Natural killer cell (primary cell): ENCODE measurements around the gene ITIH3. TPM values are rescaled to one million over a fixed set of nuclear protein-coding genes. Genes with fewer than 3 reads are reported as not detected.

Experiments
- ATAC-seq, 3 donors: fragments of 150-1000 bp in 2 of 3; fragments of 200-7000 bp in 1 of 3; cut with Tn5 transposase; 1 replicate in 1 of 3; 2 replicates in 2 of 3; pipeline ENCODE4 v1.10.0; 2021; ENCODE audit warnings: mild to moderate bottlenecking in 2 of 3, moderate library complexity in 2 of 3
- DNase-seq, 2 donors: peaks; one replicate each; pipeline versions ENCODE4 v3.0.0 to v3.0.0-alpha.2; 2013 to 2021; ENCODE audit warnings: mixed read lengths in 1 of 2
- H3K27ac ChIP-seq: one replicate; pipeline ENCODE4 v1.5.1; 2013; ENCODE audit warnings: mild to moderate bottlenecking, low read length
- H3K27me3 ChIP-seq: one replicate; pipeline ENCODE4 v1.6.1; 2013; ENCODE audit warnings: low read length; ENCODE audit not compliant: control insufficient read depth, insufficient read depth
- H3K36me3 ChIP-seq: one replicate; pipeline ENCODE4 v1.6.1; 2013; ENCODE audit warnings: low read length; ENCODE audit not compliant: control insufficient read depth, insufficient read depth
- H3K4me1 ChIP-seq: one replicate; pipeline ENCODE4 v1.6.1; 2013; ENCODE audit warnings: low read length; ENCODE audit not compliant: control insufficient read depth, insufficient read depth
- H3K4me3 ChIP-seq: one replicate; pipeline ENCODE4 v1.5.1; 2013; ENCODE audit warnings: low read length
- H3K9me3 ChIP-seq: one replicate; pipeline ENCODE4 v1.6.1; 2013; ENCODE audit warnings: low read length; ENCODE audit not compliant: control insufficient read depth, insufficient read depth
- H3K27ac Mint-ChIP-seq, 2 donors: one replicate each; pipeline ENCODE4 v1.8.0; 2022; ENCODE audit warnings: mild to moderate bottlenecking in 2 of 2, mixed read lengths in 2 of 2, moderate library complexity in 1 of 2
- H3K27me3 Mint-ChIP-seq, 2 donors: one replicate each; pipeline ENCODE4 v1.8.0; 2022; ENCODE audit warnings: low read depth in 2 of 2, mixed read lengths in 2 of 2
- H3K36me3 Mint-ChIP-seq: one replicate; pipeline ENCODE4 v1.8.0; 2022; ENCODE audit warnings: mixed read lengths
- H3K4me1 Mint-ChIP-seq, 2 donors: one replicate each; pipeline ENCODE4 v1.8.0; 2022; ENCODE audit warnings: mixed read lengths in 2 of 2
- H3K4me3 Mint-ChIP-seq: one replicate; pipeline ENCODE4 v1.8.0; 2022; ENCODE audit warnings: mild to moderate bottlenecking, moderate library complexity, mixed read lengths
- H3K9me3 Mint-ChIP-seq, 2 donors: one replicate each; pipeline ENCODE4 v1.8.0; 2022; ENCODE audit warnings: mixed read lengths in 2 of 2
- CTCF ChIP-seq: fragments of 200-600 bp; IDR thresholded peaks from one replicate; pipeline ENCODE4 v1.8.0; 2022; ENCODE audit warnings: antibody characterized with exemption
- WGBS: methylation state at CpG from one replicate; pipeline ENCODE4 v1.1.7; 2013; ENCODE audit warnings: missing lambda C conversion rate; ENCODE audit not compliant: insufficient coverage; 5-methylcytosine and 5-hydroxymethylcytosine counted together
- intact Hi-C: fragments of 100-400 bp; cut with micrococcal nuclease; formaldehyde crosslinking; loops from one replicate; pipeline ENCODE4 v1.14.2; 2022
- total RNA-seq, 4 donors: library from RNA; stranded (reverse); fragments of 120-200 nt in 1 of 4; gene quantifications; one replicate each; pipeline versions ENCODE4 v1.2.3 to v1.2.4, GENCODE V29; 2013 to 2022

Gene ITIH3
- total RNA-seq, 3 donors from 2014 or later (not counting 1 experiment from before 2014, with no cell fraction given): not detected

DNA sequence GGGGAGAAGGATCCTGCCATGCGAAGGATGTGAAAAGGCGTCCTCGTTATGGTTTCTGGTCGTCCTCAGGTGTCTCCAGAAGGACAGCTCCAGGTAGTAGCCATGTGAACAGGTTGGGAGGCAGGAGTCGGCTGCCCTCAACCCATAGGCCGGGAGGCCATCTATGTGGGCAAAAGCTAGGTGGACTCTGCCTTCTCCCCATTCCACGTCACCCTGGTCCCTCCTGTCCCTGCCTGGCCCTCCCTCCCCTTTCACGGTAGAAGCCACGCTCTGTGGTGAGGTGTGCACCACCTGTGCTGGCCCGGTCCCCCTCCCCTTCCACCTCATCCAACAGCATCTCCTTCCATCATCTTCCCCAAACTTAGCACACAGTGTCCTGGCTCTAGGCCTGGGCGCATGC is 16.3 kb downstream of the ITIH3 start:
- Histone ChIP-seq H3K36me3 (no peaks in the 10 kb centered on the region), H3K4me3 (no peak overlapping the region), H3K27ac (no peak overlapping the region), H3K27me3 (no peaks in the 10 kb centered on the region), H3K4me1 (peaks cover 15% of the 10 kb centered on the region), H3K9me3 (no peaks in the 10 kb centered on the region)
- H3K9me3 Mint-ChIP-seq: no peaks in the 10 kb centered on the region
- H3K36me3 Mint-ChIP-seq: no peaks in the 10 kb centered on the region
- 89% methylated on average over 11 of the region's 11 CpGs for WGBS
- H3K4me1 Mint-ChIP-seq: peaks cover 0 to 23% of the 10 kb centered on the region in 2 donors
- H3K4me3 Mint-ChIP-seq: no peak overlapping the region
- H3K27ac Mint-ChIP-seq: no peak overlapping the region
- ATAC-seq (no peak), DNase-seq (no peak)
- H3K27me3 Mint-ChIP-seq: no peaks in the 10 kb centered on the region
- intact Hi-C loops: no loop called here
- no peak for TF ChIP-seq CTCF

- Histone ChIP-seq H3K4me1 (peaks cover 15% of the 10 kb centered on the region), H3K27ac (no peak overlapping the region), H3K27me3 (no peaks in the 10 kb centered on the region), H3K36me3 (no peaks in the 10 kb centered on the region), H3K4me3 (no peak overlapping the region), H3K9me3 (no peaks in the 10 kb centered on the region)
- intact Hi-C loops: no loop called here
- no peak for TF ChIP-seq CTCF
- no peaks in the 10 kb centered on the region for H3K36me3 Mint-ChIP-seq
- H3K27me3 Mint-ChIP-seq: no peaks in the 10 kb centered on the region
- H3K4me1 Mint-ChIP-seq: peaks cover 0 to 23% of the 10 kb centered on the region in 2 donors
- H3K9me3 Mint-ChIP-seq: no peaks in the 10 kb centered on the region
- H3K4me3 Mint-ChIP-seq: no peak overlapping the region
- DNase-seq: no peak
- WGBS: 88% methylated on average over 7 of the region's 7 CpGs
- no peak for ATAC-seq
- H3K27ac Mint-ChIP-seq: peak overlapping the region in 1 of 2 donors; percentile 18
These were observed 16.9 kb downstream of the ITIH3 start for GRCh38 chr3:52811452-52812011.

GRCh38 chr3:52813810-52814209 is 19.2 kb downstream of the ITIH3 start:
- Mint-ChIP-seq H3K27me3 (no peaks in the 10 kb centered on the region), H3K4me3 (no peak overlapping the region), H3K9me3 (no peaks in the 10 kb centered on the region), H3K27ac (no peak overlapping the region), H3K36me3 (no peaks in the 10 kb centered on the region), H3K4me1 (peaks cover 0 to 11% of the 10 kb centered on the region in 2 donors)
- DNase-seq: no peak
- Histone ChIP-seq H3K9me3 (no peaks in the 10 kb centered on the region), H3K4me1 (no peaks in the 10 kb centered on the region), H3K27ac (no peak overlapping the region), H3K27me3 (no peaks in the 10 kb centered on the region), H3K36me3 (no peaks in the 10 kb centered on the region), H3K4me3 (no peak overlapping the region)
- no peak for ATAC-seq
- no peak for TF ChIP-seq CTCF
- intact Hi-C loops: no loop called here
- WGBS: 97% methylated on average over 8 of the region's 8 CpGs

- H3K9me3 ChIP-seq: no peaks in the 10 kb centered on the region
- no peak for TF ChIP-seq CTCF
- H3K4me1 Mint-ChIP-seq: no peaks in the 10 kb centered on the region
- DNase-seq (no peak), ATAC-seq (no peak)
- H3K36me3 Mint-ChIP-seq: no peaks in the 10 kb centered on the region
- H3K4me1 ChIP-seq: no peaks in the 10 kb centered on the region
- H3K9me3 Mint-ChIP-seq: no peaks in the 10 kb centered on the region
- H3K27me3 ChIP-seq: no peaks in the 10 kb centered on the region
- H3K36me3 ChIP-seq: no peaks in the 10 kb centered on the region
- no peak overlapping the region for H3K4me3 ChIP-seq
- H3K27me3 Mint-ChIP-seq: no peaks in the 10 kb centered on the region
- no peak overlapping the region for H3K27ac ChIP-seq
- H3K4me3 Mint-ChIP-seq: no peak overlapping the region
- 88% methylated on average over 5 of the region's 6 CpGs for WGBS
- intact Hi-C loops: no loop called here
- no peak overlapping the region for H3K27ac Mint-ChIP-seq
These were observed 21.6 kb downstream of the ITIH3 start for GRCh38 chr3:52816199-52816598.
